Activated effector memory CD4-positive, alpha-beta T cell treated with Interleukin-2 at 50 U/mL for 16 hours (primary cell): Measurements from ENCODE around the gene ACHE.
A peak's percentile ranks its signal among the peaks of the same experiment; 100 is the strongest.

ENCODE experiments used
- DNase-seq: peaks from one replicate; pipeline ENCODE4 v3.0.0-alpha.2; 2020

The ACHE gene

DNA sequence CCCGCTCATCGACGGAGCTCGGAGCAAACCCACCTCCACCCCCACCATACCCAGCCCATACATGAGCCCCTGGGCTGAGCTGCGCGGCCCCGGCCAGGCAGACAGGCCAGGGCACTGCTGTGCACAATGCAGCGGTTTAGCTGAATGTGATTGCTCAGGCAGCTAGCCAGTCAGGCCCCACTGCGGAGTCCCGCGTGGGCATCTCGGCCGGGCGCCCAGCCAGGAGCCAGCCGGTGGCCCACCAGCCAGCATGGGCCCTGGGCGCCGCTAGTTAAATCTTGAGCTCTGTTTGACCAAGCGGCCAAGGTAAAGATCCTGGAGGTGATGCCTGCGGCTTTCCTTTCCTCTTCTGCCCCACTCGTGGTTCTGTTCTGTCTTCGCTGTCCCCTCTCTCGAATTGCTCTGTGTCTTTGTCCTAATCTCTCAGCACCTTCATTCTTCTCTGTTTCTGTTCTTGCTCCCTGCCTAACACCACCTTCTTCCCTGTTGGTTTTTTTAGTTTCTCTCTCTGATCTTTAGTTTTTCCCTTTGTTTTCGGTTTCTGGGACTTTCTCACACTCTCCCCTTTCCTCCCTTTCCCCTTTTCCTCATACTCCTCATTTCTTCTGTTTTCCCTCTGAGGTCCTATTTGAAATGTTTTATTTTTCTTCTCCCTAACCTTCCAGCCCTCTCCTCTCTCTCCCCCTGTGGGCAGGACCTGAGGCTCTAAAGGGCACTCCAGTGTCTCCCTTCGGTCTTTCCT lies 12.7 kb downstream of the ACHE start:
- no peak for DNase-seq

DNA sequence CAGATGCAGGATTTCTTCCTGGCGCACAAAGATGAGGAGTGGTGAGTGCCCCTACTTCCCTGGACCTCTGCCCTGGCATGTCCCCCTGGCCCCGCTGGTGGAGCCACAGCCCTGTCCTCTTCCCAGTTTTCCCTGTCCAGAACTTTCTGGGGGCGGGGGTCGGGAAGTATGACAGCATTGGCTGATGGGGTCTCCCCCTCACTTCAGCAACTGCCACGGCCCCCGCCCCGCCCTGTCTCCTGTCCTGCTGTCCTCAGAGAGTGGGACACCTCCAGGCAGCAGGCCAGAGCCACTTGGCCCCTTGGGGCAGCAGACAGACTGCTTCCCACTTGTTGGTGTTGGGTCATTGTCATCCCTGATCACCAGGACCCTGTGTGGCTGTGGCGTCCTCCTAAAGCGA lies 13.5 kb downstream of the ACHE start:
- DNase-seq = no peak

- DNase-seq = no peak
These were observed 14.6 kb downstream of the ACHE start for GRCh38 chr7:100881136-100881535.

DNA sequence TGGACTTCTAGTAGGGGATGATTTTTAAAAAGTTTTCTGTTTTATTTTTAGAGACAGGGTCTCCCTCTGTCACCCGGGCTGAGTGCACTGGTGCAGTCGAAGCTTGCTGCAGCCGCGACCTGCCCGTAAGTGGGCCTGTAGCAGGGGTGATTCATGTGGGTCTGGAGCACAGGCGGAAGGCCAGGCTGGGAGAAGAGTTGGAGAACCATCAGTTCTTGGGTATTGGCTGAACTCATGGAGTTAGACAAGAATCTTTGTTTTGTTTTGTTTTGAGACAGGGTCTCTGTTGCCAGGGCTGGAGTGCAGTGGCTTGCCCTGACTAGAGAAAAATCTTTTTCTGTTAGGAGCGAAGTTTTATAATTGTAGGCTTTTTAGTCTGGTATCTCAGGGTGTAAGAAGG lies 15.0 kb downstream of the ACHE start:
- DNase-seq = no peak

DNA sequence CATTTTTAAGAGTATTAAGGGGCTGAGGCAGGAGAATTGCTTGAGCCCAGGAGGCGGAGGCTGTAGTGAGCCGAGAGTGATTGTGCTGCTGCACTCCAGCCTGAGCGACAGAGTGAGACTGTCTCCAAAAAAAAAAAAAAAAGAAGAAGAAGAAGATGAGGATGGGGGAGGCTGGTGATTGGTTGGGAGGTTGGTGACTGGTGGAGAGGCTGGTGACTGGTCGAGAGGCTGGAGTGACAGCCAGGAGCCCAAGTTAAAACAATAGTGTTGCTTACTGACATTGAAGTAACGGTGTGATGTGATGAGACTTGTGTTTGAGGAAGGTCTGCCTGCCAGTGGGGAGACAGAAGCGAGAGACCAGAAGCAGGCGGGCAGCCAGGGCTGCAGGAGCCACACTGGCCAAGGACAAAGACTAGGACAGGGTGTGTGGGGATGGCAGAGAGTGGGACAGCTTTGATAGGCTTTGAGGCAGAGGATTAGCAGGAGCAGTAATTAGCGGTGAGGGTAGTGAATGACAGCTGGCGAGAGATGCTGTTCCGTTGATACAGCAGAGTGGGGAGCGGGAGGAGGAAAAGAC lies 15.9 kb downstream of the ACHE start:
- no peak for DNase-seq

GRCh38 chr7:100878685-100879084 lies 17.0 kb downstream of the ACHE start:
- DNase-seq = no peak

- no peak for DNase-seq
These were observed 17.7 kb downstream of the ACHE start for GRCh38 chr7:100878013-100878412.

GRCh38 chr7:100875356-100875751 lies 20.3 kb downstream of the ACHE start:
- no peak for DNase-seq

DNA sequence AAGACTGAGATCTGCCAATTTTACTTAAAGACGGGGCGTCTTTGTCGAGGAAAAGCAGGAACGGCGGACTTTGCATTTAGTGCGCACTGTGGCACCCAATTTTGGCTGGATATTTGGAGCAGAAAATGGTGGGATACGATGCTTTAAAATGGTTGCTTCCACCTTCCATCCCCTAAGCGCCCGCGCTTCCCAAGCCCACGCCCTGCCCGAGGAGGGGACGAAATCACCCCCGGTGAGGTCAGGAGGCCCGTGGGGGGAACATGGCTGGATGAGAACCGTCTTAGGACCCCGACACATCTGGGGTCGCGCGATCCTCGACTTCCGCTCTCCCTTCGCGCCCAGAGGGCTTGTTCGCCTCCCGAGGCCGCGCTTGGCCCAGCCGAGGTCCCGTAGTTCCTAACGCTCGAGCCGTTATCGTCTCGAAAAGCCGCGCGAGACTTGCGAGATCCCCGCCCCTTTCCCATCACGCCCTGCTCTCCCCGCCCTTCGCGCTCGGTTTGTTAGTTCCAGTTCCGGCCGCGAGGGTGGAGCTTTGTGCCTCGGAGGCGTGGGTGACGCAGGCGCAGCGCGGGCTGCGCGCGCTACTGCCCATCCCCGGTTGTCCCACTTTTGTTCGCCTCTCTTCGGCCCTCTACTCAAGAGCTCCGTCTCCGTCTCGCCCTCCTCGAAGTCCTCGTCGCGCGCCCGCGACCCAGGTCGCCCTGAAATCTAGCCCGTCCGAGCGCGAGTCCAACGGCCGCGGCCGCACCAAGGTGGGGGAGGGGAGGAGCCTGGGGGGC lies 20.9 kb downstream of the ACHE start, which contains the start of gene SRRT:
SRRT (plus strand) TSS at position 527 of the 779 bp plus-strand sequence. CDS start 488 bp downstream, outside the sequence.
- DNase-seq = peak; percentile 98

GRCh38 chr7:100874300-100874576 lies 21.4 kb downstream of the ACHE start:
- DNase-seq = no peak

DNA sequence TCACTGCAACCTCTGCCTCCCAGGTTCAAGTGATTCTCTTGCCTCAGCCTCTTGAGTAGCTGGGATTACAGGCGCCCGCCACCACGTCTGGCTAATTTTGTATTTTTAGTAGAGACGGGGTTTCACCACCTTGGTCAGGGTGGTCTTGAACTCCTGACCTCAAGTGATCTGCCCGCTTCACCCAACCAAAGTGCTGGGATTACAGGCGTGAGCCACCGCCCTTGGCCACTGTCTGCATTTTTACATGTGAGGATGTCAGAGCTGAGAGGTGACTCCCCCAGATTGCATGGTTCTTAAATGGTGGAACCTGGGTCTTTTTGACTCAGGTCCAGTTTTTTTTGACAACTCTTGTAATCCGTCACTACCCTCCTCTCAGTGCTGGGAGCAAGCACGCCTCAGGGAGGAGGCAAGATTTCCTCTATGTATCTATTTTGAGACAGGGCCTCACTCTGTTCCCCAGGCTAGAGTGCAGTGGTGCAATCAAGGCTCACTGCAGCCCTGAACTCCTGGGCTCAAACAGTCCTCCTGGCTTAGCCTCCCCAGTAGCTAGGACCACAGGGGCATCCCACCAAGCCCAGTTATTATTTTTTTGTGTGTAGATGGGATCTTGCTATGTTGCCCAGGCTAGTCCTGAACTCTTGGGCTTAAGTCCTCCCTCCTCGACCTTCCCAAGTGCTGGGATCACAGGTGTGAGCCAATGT lies 21.9 kb downstream of the ACHE start:
- no peak for DNase-seq

- no peak for DNase-seq
These were observed 27.8 kb downstream of the ACHE start for GRCh38 chr7:100867776-100868485.

DNA sequence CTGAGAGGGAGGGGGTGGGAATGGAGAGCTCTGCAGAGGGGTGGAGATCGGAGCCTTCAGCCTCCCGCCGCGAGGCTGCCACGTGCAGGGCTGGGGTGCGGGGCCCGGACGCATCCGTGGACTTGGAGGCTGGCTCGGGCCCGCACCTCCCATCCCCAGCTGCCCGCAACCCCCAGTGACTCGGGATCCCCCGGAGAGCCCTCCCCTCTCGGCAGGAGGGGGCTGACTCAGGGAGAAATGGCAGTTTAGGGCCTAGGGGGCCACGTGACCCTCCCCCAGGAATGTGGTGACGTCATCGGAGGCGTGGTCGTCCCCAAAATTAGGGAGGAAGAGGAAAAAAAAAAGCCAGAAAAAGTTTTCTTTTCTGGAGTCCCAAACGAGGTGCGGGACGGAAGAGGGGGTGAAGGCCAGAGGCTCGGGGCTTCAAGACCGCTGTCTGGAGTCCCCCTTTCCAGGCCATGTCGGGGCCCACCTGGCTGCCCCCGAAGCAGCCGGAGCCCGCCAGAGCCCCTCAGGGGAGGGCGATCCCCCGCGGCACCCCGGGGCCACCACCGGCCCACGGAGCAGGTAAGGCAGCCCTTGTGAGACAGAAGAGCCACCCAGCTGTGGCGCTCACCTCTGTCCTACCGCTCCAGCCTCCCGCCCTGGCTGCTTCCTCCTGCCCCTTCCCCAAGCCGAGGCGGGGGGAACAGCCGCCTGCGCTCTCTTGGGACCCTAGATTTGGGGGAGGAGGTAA lies 28.5 kb downstream of the ACHE start, which contains the start of gene TRIP6:
TRIP6 (plus strand) TSS at position 348 of the 736 bp plus-strand sequence; CDS start at position 459, 111 bp downstream.
- DNase-seq = no peak

GRCh38 chr7:100866729-100867039 lies 29.0 kb downstream of the ACHE start:
- no peak for DNase-seq

GRCh38 chr7:100865938-100866728 lies 29.6 kb downstream of the ACHE start:
- no peak for DNase-seq

- no peak for DNase-seq
These were observed 30.2 kb downstream of the ACHE start for GRCh38 chr7:100865372-100865911.

DNA sequence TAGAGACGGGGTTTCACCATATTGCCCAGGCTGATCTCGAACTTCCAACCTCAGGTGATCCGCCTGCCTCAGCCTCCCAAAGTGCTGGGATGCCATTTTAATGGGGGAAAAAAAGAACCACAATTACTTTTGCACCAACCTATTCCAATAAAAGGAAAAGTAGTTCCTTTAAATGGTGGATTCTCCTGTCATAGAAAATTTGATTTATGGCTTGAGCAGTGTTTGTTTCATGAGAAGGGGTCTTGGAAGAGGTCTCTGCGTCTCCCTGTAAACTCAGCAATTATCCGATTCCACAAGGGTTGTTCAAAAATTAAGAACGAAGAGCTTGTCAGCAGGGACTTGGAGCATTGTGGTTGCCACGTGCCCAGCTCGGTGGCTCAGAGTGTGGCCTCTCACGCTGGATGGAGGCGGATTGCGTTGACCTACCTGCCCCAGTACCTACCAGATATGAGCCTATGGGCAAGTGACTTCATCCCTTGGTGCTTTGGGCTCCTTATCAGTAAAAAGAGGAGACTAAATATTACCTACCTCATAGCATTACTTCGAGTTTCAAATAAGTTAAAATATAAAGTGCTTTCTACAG lies 31.3 kb downstream of the ACHE start:
- no peak for DNase-seq

- no peak for DNase-seq
These were observed 32.2 kb downstream of the ACHE start for GRCh38 chr7:100863406-100863950.

GRCh38 chr7:100861616-100861985 lies 34.1 kb downstream of the ACHE start:
- DNase-seq = no peak
